GM12801 (cell line): ENCODE measurements around the gene PDGFRB.

Source experiments
- TF ChIP-seq, protein P1 (sequence below): IDR thresholded peaks from one replicate; pipeline ENCODE4 v1.5.1; 2011; ENCODE audit warnings: control low read depth; ENCODE audit not compliant: insufficient read length; ENCODE audit errors: extremely low read depth

The PDGFRB gene

DNA sequence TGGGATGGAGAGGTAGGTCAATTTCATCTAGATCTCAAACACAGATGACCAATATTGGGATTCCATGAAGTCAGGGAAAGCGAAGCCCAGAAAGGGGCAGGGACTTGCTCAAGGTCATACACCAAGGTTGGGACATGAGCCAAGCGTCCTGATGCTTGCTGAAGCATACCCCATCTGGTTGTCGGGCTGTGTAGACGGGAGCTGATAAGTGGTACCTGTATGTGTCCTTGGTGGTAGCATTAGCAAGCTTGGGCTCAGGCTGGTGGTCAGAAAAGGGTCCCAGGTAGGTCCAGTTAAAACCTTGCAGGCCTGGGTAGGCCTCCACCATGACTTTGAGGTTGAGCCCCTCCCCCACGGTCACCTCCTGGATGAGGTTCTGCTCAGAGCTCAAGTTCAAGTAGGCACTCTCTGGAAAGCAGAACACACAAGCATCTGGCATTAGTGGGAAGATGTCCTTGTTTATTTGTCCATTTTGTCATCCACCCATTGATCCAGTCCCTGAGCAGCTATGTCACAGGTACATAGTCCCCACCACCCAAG is 82.5 kb downstream of the PDGFRB start:
- TF ChIP-seq, protein P1, sequence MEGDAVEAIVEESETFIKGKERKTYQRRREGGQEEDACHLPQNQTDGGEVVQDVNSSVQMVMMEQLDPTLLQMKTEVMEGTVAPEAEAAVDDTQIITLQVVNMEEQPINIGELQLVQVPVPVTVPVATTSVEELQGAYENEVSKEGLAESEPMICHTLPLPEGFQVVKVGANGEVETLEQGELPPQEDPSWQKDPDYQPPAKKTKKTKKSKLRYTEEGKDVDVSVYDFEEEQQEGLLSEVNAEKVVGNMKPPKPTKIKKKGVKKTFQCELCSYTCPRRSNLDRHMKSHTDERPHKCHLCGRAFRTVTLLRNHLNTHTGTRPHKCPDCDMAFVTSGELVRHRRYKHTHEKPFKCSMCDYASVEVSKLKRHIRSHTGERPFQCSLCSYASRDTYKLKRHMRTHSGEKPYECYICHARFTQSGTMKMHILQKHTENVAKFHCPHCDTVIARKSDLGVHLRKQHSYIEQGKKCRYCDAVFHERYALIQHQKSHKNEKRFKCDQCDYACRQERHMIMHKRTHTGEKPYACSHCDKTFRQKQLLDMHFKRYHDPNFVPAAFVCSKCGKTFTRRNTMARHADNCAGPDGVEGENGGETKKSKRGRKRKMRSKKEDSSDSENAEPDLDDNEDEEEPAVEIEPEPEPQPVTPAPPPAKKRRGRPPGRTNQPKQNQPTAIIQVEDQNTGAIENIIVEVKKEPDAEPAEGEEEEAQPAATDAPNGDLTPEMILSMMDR: no peak

DNA sequence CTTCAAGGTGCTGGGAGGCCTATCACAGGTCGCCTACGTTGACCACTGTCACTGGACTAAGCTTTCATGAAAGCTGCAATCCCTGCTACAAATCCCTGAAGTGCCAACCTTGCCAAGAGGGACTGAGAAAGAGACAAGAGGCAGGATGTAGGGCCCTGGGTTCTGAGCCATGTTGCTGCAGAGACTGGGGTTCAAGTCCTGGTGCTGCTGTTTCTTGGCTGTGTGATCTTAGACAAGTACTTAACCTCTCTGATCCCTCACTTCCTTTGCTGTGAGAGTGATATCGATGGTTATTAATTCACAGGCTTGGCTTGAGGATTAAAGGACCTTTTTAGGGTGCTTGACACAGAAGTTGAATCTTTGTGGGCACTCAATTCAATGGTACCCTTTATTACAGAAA is 84.8 kb downstream of the PDGFRB start:
- TF ChIP-seq, protein P1: no peak

DNA sequence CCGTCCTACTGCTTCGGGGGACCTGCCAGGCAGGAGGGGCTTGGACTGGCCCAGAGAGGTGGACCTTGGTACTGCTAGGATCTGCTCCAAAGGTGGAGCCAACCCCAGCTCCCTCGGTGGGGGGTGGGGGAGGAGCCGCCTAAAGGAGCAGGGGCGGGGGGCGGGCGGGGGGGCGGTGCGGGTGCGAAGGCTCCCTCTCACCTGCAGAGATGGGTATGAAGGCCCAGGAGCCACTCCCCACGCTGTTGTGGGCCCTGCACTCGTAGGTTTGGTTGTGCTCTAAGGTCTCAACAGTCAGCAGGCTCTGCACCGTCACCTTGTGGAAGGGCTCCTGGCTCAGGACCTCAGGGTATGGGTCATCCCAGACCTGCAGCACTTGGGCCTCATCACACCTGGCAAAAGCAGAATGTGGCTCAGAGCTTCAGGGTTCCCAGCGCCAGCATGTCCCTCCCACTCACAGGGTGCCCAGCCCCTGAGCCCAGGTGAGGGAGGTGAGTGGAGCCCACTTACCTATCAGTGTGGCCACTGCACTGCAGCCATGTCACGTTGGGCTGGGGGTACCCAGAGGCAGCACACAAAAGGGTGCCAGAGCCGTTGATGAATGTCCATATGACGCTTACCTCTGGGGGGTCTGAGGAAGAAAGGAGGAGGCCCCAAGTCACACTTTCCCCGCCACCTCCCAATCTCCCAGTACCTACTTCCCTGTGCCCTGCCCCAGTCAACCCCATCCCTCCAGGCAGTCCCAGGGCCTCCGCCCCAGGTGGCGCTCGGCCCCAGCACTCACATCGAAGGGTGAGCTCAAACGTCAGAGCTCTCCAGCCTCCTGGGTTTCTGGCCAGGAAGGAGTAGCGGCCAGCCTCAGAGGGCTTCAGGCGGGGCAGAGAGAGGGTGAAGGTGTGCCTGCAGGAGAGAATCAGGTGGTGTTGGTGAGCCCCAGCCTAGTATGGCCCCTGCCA is 85.7 kb downstream of the PDGFRB start:
- TF ChIP-seq, protein P1: no peak

- TF ChIP-seq, protein P1: no peak
Observed at GRCh38 chr5:150068961-150069645, 86.5 kb downstream of the PDGFRB start.

- TF ChIP-seq, protein P1: no peak
Observed at GRCh38 chr5:150068472-150068871, 87.2 kb downstream of the PDGFRB start.

DNA sequence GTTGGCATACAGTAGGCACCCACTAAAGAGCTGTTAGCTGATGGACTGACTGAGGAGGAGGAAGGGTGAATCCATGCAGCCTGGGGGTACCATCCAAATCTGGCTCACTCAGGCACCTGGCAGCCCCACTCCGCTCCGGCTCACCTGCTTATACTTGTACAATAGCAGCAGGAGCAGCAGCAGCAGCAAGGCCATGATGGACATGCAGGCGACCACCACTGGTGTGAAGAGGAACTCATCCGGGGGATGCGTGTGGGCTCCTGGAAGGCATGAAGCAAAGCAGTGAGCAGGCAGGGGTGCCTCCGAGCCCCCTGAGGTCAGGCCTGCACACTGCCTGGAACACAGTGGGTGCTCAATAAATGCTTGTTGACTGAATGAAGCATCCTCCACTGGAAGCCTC is 87.6 kb downstream of the PDGFRB start:
- TF ChIP-seq, protein P1: no peak

GRCh38 chr5:150067405-150067960 is 88.2 kb downstream of the PDGFRB start:
- TF ChIP-seq, protein P1: no peak
